HepG2 (cell line): Measurements from ENCODE around the gene ECPAS. TPM values are rescaled to one million over a fixed set of nuclear protein-coding genes. Genes with fewer than 3 reads are reported as not detected.

Experiments
- ATAC-seq: fragments of 200-7000 bp; cut with Tn5 transposase; 3 replicates; pipeline ENCODE4 v1.9.1; 2020; ENCODE audit warnings: mild to moderate bottlenecking, moderate library complexity
- BruUV-seq: library from RNA; stranded (reverse); fragments of 400-500 nt; replicated peaks from 2 replicates; lab custom pipeline; 2021; lab: Mats Ljungman, UMichigan
- CTCF ChIA-PET: fragments of 300-600 bp; formaldehyde crosslinking; extraction: SDS; loops from one replicate; lab custom pipeline; 2021; ENCODE audit warnings: low total read pairs, inconsistent platforms, low intra/inter-chr PET ratio; lab: Yijun Ruan, JAX
- POLR2A ChIA-PET: fragments of 350-600 bp; sonication (Branson Sonifier 250); formaldehyde crosslinking; loops from one replicate; lab custom pipeline; 2020; ENCODE audit warnings: antibody characterized with exemption, inconsistent platforms; lab: Yijun Ruan, JAX
- DNase-seq: peaks from one replicate; pipeline ENCODE4 v3.0.0-alpha.2; 2015; ENCODE audit warnings: low spot score
- FAIRE-seq: peaks from 3 replicates; lab custom pipeline; 2011; peaks lifted over from hg19 to GRCh38; lab: Jason Lieb, UNC
- H2AFZ ChIP-seq: one replicate; pipeline ENCODE4 v1.6.1; 2011; ENCODE audit warnings: low read length, inconsistent platforms
- H3K27ac ChIP-seq: fragments of 300-600 bp; 3 replicates; pipeline ENCODE4 v1.8.0; 2011; ENCODE audit warnings: mixed run types, mild to moderate bottlenecking, mixed read lengths, low read length, inconsistent platforms; ENCODE audit not compliant: insufficient read depth; ENCODE audit errors: extremely low read length
- H3K27me3 ChIP-seq, 2 experiments: fragments of 200-600 bp in 1 of 2; 2 replicates in 1 of 2; 3 replicates in 1 of 2; pipeline versions ENCODE4 v1.6.0 to v1.8.0; 2011; ENCODE audit warnings: low read length in 2 of 2, mild to moderate bottlenecking in 2 of 2, moderate library complexity in 2 of 2, inconsistent platforms in 1 of 2; ENCODE audit not compliant: insufficient read depth in 2 of 2, control insufficient read depth in 1 of 2
- H3K36me3 ChIP-seq, 2 experiments: fragments of 200-600 bp in 1 of 2; replicated peaks in 1 of 2; 2 replicates in 1 of 2; 3 replicates in 1 of 2; pipeline versions ENCODE4 v1.5.1 to v1.8.0; 2011; ENCODE audit warnings: low read length in 2 of 2, inconsistent platforms in 1 of 2; ENCODE audit not compliant: insufficient read depth in 2 of 2, control insufficient read depth in 1 of 2
- H3K4me1 ChIP-seq: 2 replicates; pipeline ENCODE4 v1.5.1; 2012; ENCODE audit warnings: low read length, inconsistent platforms; ENCODE audit not compliant: insufficient read depth
- H3K4me2 ChIP-seq: 2 replicates; pipeline ENCODE4 v1.6.0; 2011; ENCODE audit warnings: low read depth, low read length, inconsistent platforms
- H3K4me3 ChIP-seq, 3 experiments: fragments of 200-600 bp in 1 of 3; sonication (generic), shearing (Covaris generic) in 1 of 3; replicated peaks in 1 of 3; 2 replicates each; pipeline ENCODE4 v1.5.1; 2011 to 2016; ENCODE audit warnings: low read length in 3 of 3, inconsistent platforms in 2 of 3, low read depth in 2 of 3, mild to moderate bottlenecking in 2 of 3, control low read depth in 1 of 3, mixed read lengths in 1 of 3; ENCODE audit not compliant: insufficient read depth in 1 of 3
- H3K79me2 ChIP-seq: one replicate; pipeline ENCODE4 v1.6.1; 2011; ENCODE audit warnings: low read length, inconsistent platforms; ENCODE audit not compliant: insufficient read depth
- H3K9ac ChIP-seq: 2 replicates; pipeline ENCODE4 v1.6.0; 2011; ENCODE audit warnings: mild to moderate bottlenecking, low read depth, low read length, inconsistent platforms; ENCODE audit not compliant: insufficient read depth
- H3K9me3 ChIP-seq: 2 replicates; pipeline ENCODE4 v1.5.1; 2012; ENCODE audit warnings: mild to moderate bottlenecking, low read length
- H4K20me1 ChIP-seq: 2 replicates; pipeline ENCODE4 v1.6.0; 2011; ENCODE audit warnings: inconsistent platforms, mild to moderate bottlenecking, low read length, moderate library complexity; ENCODE audit not compliant: insufficient read depth
- CAMTA2 ChIP-seq: sonication (generic); formaldehyde crosslinking; IDR thresholded peaks from 2 replicates; pipeline ENCODE4 v1.4.0; 2020; ENCODE audit warnings: mild to moderate bottlenecking, missing genetic modification reagents, borderline replicate concordance
- GPN1 ChIP-seq: sonication (generic); formaldehyde crosslinking; IDR thresholded peaks from 2 replicates; pipeline ENCODE4 v1.5.1; 2020; ENCODE audit warnings: missing genetic modification reagents, borderline replicate concordance
- HNRNPLL ChIP-seq: fragments of 200-400 bp; formaldehyde crosslinking; IDR thresholded peaks from 2 replicates; pipeline ENCODE4 v1.6.1; 2017; ENCODE audit warnings: mild to moderate bottlenecking, low read depth, low read length; ENCODE audit not compliant: poor library complexity, severe bottlenecking
- NR2F1 ChIP-seq, 2 experiments: fragments of 450-650 bp in 1 of 2; formaldehyde crosslinking in 1 of 2; IDR thresholded peaks; 2 replicates each; pipeline versions ENCODE4 v1.5.0 to v1.6.1; 2016 to 2020; ENCODE audit warnings: mild to moderate bottlenecking in 1 of 2, missing compliant biosample characterization in 1 of 2, missing genetic modification reagents in 1 of 2, moderate library complexity in 1 of 2
- PCBP1 ChIP-seq: fragments of 200-400 bp; formaldehyde crosslinking; IDR thresholded peaks from 2 replicates; pipeline ENCODE4 v1.6.1; 2017; ENCODE audit warnings: mild to moderate bottlenecking, low read depth, low read length, borderline replicate concordance
- POLR2A ChIP-seq, 2 experiments: IDR thresholded peaks; 2 replicates each; pipeline ENCODE4 v1.6.1; 2011; ENCODE audit warnings: low read depth in 2 of 2, low read length in 2 of 2, mild to moderate bottlenecking in 1 of 2, moderate library complexity in 1 of 2; ENCODE audit not compliant: insufficient read depth in 1 of 2
- POLR2AphosphoS2 ChIP-seq: IDR thresholded peaks from 2 replicates; pipeline ENCODE4 v1.6.1; 2011; ENCODE audit warnings: low read depth, low read length, improper control_type of control experiment
- SCMH1 ChIP-seq: sonication (generic); formaldehyde crosslinking; IDR thresholded peaks from 2 replicates; pipeline ENCODE4 v1.9.0; 2021; ENCODE audit warnings: missing genetic modification reagents, mild to moderate bottlenecking, borderline replicate concordance
- TBL1XR1 ChIP-seq: fragments of 150-350 bp; IDR thresholded peaks from 2 replicates; pipeline ENCODE4 v1.6.1; 2014; ENCODE audit warnings: borderline replicate concordance, low read length; ENCODE audit not compliant: partially characterized antibody
- ZBTB1 ChIP-seq: sonication (generic); formaldehyde crosslinking; IDR thresholded peaks from 2 replicates; pipeline ENCODE4 v1.4.0; 2020; ENCODE audit warnings: missing genetic modification reagents, borderline replicate concordance
- ZNF121 ChIP-seq: sonication (generic); formaldehyde crosslinking; IDR thresholded peaks from 2 replicates; pipeline ENCODE4 v1.5.0; 2020; ENCODE audit warnings: mild to moderate bottlenecking, missing genetic modification reagents
- ZNF232 ChIP-seq: sonication (generic); formaldehyde crosslinking; IDR thresholded peaks from 2 replicates; pipeline ENCODE4 v1.4.0; 2020; ENCODE audit warnings: missing genetic modification reagents, borderline replicate concordance
- ZNF337 ChIP-seq: sonication (generic); formaldehyde crosslinking; IDR thresholded peaks from 2 replicates; pipeline ENCODE4 v1.5.1; 2020; ENCODE audit warnings: missing genetic modification reagents, low read depth, mild to moderate bottlenecking, borderline replicate concordance
- WGBS: methylation state at CpG from one replicate; pipeline ENCODE4 v1.1.6; 2017; ENCODE audit warnings: low lambda C conversion rate; 5-methylcytosine and 5-hydroxymethylcytosine counted together
- in situ Hi-C: cut with HindIII; loops from 2 replicates; pipeline ENCODE4 v1.10.0; 2017; ENCODE audit warnings: low pct_unique_long_range_greater_than_20kb; ENCODE audit not compliant: extremely low pct_ligation_motif_present
- intact Hi-C: fragments of 100-400 bp; cut with micrococcal nuclease; formaldehyde crosslinking; loops from one replicate; pipeline ENCODE4 v1.10.0; 2022; ENCODE audit not compliant: unreplicated experiment
- polyA plus RNA-seq, 8 experiments: library from polyadenylated mRNA; depleted of rRNA in 3 of 8; stranded (reverse) in 7 of 8; unstranded in 1 of 8; fragments of >200 nt; fragmentation: Illumina TruSeq in 4 of 8; extraction: Trizol in 4 of 8; gene quantifications; 2 replicates each; pipeline versions ENCODE4 v1.2.1 to v1.2.3, GENCODE V29; 2011 to 2016; ENCODE audit warnings: low read depth in 4 of 8, missing spikeins in 1 of 8, mixed read lengths in 1 of 8; ENCODE audit not compliant: insufficient read depth in 1 of 8
- total RNA-seq, 5 experiments: library from RNA; depleted of rRNA; stranded (reverse); fragments of >200 nt; fragmentation: Illumina TruSeq; extraction: Trizol; gene quantifications; 2 replicates each; pipeline ENCODE4 v1.2.3, GENCODE V29; 2016; ENCODE audit warnings: low read depth in 1 of 5
- TF ChIP-seq, protein P1 (sequence below): sonication (generic); formaldehyde crosslinking; IDR thresholded peaks from 2 replicates; pipeline ENCODE4 v1.9.0; 2022; ENCODE audit warnings: low read depth, missing genetic modification reagents
- TF ChIP-seq, protein P2 (sequence below): sonication (generic); formaldehyde crosslinking; IDR thresholded peaks from 2 replicates; pipeline ENCODE4 v1.4.0; 2020; ENCODE audit warnings: mild to moderate bottlenecking, missing genetic modification reagents, borderline replicate concordance

Gene ECPAS
- total and polyA plus RNA-seq, 2 of the 13 experiments (the other 11 are each of a cell fraction or from before 2014, with no cell fraction given) = 35.3 to 58.0 TPM

DNA sequence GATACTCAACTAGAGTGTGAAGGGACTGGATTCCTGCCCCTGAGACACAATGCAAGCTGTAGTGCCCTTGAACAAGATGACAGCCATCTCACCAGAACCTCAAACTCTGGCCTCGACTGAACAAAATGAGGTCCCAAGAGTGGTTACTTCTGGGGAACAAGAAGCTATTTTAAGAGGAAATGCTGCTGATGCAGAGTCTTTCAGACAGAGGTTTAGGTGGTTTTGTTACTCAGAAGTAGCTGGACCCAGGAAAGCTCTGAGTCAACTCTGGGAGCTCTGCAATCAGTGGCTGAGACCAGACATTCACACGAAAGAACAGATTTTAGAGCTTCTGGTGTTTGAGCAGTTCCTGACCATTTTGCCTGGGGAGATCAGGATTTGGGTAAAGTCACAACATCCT lies 43.2 kb upstream of the ECPAS start (continued):
- TF ChIP-seq GPN1 (CRISPR knock-in tag) (no peak), POLR2A (IDR thresholded peaks at IDR 0.05; ENCODE audit: insufficient read depth in 1 of 2, low read depth in 2 of 2, low read length in 2 of 2) (no peak), ZNF232 (no peak), POLR2AphosphoS2 (no peak), NR2F1 (CRISPR knock-in tag; IDR thresholded peaks at IDR 0.05) (no peak), ZBTB1 (no peak), PCBP1 (no peak)
- TF ChIP-seq, protein P1, sequence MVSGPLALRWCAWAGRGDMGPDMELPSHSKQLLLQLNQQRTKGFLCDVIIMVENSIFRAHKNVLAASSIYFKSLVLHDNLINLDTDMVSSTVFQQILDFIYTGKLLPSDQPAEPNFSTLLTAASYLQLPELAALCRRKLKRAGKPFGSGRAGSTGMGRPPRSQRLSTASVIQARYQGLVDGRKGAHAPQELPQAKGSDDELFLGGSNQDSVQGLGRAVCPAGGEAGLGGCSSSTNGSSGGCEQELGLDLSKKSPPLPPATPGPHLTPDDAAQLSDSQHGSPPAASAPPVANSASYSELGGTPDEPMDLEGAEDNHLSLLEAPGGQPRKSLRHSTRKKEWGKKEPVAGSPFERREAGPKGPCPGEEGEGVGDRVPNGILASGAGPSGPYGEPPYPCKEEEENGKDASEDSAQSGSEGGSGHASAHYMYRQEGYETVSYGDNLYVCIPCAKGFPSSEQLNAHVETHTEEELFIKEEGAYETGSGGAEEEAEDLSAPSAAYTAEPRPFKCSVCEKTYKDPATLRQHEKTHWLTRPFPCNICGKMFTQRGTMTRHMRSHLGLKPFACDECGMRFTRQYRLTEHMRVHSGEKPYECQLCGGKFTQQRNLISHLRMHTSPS = no peak

DNA sequence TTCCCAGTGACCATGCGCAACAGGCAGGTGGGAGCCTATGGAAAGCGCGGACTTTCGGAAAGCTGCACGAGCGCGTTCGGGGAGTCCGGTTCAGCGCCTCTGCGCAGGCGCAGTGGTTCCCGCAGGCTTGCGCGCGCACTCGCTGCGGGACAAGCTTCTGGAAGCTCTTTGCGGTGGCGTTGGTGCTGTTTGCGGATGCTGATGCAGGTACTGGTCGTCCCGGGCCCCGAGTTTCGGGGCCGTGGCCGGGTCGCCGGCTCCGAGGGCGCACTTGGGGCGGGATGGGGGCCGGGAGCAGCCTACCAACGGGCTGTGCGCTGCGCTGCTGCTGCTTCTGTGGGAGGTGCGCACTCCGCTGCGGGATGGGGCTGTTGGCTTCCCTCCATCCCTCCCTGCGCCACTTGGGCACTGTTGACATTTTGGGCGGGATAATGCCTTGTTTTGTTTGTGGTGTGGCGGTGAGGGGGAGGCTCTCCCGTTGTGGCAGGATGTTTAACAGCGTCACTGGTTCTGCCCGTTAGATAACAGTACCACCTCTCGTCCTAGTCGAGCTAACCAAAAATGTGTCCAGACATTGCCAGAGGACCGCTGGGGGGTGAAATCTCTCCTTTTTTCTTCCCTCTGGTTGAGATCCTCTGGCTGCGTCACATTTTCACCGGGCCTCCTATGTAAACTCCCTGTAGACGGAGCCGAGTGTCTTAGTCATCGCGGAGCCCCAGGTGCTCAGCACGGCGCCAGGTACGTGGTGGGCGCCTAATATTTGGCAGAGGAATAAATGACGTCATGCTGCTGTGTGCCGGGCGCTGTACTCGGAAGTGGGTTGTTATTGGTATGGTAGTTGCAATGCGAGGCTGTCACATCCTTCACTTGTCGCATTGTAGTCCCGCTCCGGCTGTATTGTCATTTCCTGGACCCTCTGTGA lies 41.1 kb upstream of the ECPAS start, which contains the start of gene ZNF483:
Gene ZNF483 (plus strand): TSS at position 124 of the 922 bp plus-strand sequence. CDS start 2,217 bp downstream, outside the sequence.
- ChIA-PET CTCF (no interaction called here), POLR2A (interaction anchor here (0.9 to 1.6 kb wide), 3 partner anchors 9 to 41 kb away, joined by 4 to 10 read pairs (median 5); partner anchors contain the start of gene ECPAS)
- H3K4me1 ChIP-seq = peaks cover 22% of the 10 kb centered on the region
- intact Hi-C loops = loop anchor here (2.0 kb wide), 1 partner anchor 73 kb away; the partner anchor contains the start of gene PTGR1
- no peaks in the 10 kb centered on the region for H3K79me2 ChIP-seq
- DNase-seq = peak; percentile 78
- H3K4me2 ChIP-seq = peak within 1 kb of the TSS; percentile 96
- H3K36me3 ChIP-seq = peaks cover 0 to 5% of the 10 kb centered on the region in 2 experiments; a peak in 1 of 5 replicates
- peak within 1 kb of the TSS; percentile 80 to 91 (median 86) for H3K4me3 ChIP-seq
- peak within 1 kb of the TSS; percentile 66 for H2AFZ ChIP-seq
- H3K27me3 ChIP-seq = no peaks in the 10 kb centered on the region; a peak in 1 of 5 replicates
- peak; percentile 95 for ATAC-seq
- peak within 1 kb of the TSS; percentile 69 for H3K9ac ChIP-seq
- 3% methylated on average over 37 of the region's 66 CpGs for WGBS
- in situ Hi-C loops = no loop called here
- peak; percentile 68 for FAIRE-seq
- H4K20me1 ChIP-seq = no peaks in the 10 kb centered on the region
- TSS peak; percentile 64 for BruUV-seq
- peak within 1 kb of the TSS; percentile 28 for H3K27ac ChIP-seq
- H3K9me3 ChIP-seq = no peaks in the 10 kb centered on the region
- peak; percentile 52; the same call in 1 of the 2 replicates for TF ChIP-seq ZNF121
- TF ChIP-seq SCMH1 (CRISPR knock-in tag) = no peak
- no peak for TF ChIP-seq ZNF337
- TF ChIP-seq TBL1XR1 = no peak
- TF ChIP-seq, protein P2, sequence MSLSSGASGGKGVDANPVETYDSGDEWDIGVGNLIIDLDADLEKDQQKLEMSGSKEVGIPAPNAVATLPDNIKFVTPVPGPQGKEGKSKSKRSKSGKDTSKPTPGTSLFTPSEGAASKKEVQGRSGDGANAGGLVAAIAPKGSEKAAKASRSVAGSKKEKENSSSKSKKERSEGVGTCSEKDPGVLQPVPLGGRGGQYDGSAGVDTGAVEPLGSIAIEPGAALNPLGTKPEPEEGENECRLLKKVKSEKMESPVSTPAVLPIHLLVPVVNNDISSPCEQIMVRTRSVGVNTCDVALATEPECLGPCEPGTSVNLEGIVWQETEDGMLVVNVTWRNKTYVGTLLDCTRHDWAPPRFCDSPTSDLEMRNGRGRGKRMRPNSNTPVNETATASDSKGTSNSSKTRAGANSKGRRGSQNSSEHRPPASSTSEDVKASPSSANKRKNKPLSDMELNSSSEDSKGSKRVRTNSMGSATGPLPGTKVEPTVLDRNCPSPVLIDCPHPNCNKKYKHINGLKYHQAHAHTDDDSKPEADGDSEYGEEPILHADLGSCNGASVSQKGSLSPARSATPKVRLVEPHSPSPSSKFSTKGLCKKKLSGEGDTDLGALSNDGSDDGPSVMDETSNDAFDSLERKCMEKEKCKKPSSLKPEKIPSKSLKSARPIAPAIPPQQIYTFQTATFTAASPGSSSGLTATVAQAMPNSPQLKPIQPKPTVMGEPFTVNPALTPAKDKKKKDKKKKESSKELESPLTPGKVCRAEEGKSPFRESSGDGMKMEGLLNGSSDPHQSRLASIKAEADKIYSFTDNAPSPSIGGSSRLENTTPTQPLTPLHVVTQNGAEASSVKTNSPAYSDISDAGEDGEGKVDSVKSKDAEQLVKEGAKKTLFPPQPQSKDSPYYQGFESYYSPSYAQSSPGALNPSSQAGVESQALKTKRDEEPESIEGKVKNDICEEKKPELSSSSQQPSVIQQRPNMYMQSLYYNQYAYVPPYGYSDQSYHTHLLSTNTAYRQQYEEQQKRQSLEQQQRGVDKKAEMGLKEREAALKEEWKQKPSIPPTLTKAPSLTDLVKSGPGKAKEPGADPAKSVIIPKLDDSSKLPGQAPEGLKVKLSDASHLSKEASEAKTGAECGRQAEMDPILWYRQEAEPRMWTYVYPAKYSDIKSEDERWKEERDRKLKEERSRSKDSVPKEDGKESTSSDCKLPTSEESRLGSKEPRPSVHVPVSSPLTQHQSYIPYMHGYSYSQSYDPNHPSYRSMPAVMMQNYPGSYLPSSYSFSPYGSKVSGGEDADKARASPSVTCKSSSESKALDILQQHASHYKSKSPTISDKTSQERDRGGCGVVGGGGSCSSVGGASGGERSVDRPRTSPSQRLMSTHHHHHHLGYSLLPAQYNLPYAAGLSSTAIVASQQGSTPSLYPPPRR (CRISPR knock-in tag) = 0 out of 2 replicates have a peak, but pooled peaks have one; percentile 15
- TF ChIP-seq HNRNPLL = peak; percentile 94
- TF ChIP-seq CAMTA2 = 0 out of 2 replicates have a peak, but pooled peaks have one; percentile 40
